Osteocyte (in vitro differentiated cells): ENCODE measurements around the gene BLTP2. TPM values are rescaled to one million over a fixed set of nuclear protein-coding genes. Genes with fewer than 3 reads are reported as not detected.
"Not testable (repeated sequence)": the region's sequence is repeated elsewhere in the genome, so short reads cannot be mapped to it uniquely, and the experiment has no call there.

ENCODE experiments used
- DNase-seq: peaks from one replicate; pipeline ENCODE4 v3.0.0; 2021; ENCODE audit warnings: mixed read lengths; ENCODE audit not compliant: unreplicated experiment; ENCODE audit errors: extremely low spot score
- H3K27ac Mint-ChIP-seq: one replicate; pipeline ENCODE4 v1.8.0; 2021; ENCODE audit warnings: mild to moderate bottlenecking, mixed read lengths; ENCODE audit not compliant: unreplicated experiment
- H3K27me3 Mint-ChIP-seq: one replicate; pipeline ENCODE4 v1.8.0; 2021; ENCODE audit warnings: mixed read lengths; ENCODE audit not compliant: unreplicated experiment
- H3K36me3 Mint-ChIP-seq: one replicate; pipeline ENCODE4 v1.8.0; 2021; ENCODE audit warnings: mixed read lengths; ENCODE audit not compliant: unreplicated experiment
- H3K4me1 Mint-ChIP-seq: one replicate; pipeline ENCODE4 v1.8.0; 2021; ENCODE audit warnings: mixed read lengths; ENCODE audit not compliant: unreplicated experiment
- H3K4me3 Mint-ChIP-seq: one replicate; pipeline ENCODE4 v1.8.0; 2021; ENCODE audit warnings: mild to moderate bottlenecking, moderate library complexity, mixed read lengths; ENCODE audit not compliant: unreplicated experiment
- H3K9me3 Mint-ChIP-seq: one replicate; pipeline ENCODE4 v1.8.0; 2021; ENCODE audit warnings: mixed read lengths; ENCODE audit not compliant: unreplicated experiment
- CTCF ChIP-seq: fragments of 200-600 bp; sonication (generic); IDR thresholded peaks from 2 replicates; pipeline ENCODE4 v1.5.0; 2021; ENCODE audit warnings: antibody characterized with exemption, mild to moderate bottlenecking, moderate library complexity
- total RNA-seq: library from RNA; stranded (reverse); gene quantifications from 2 replicates; pipeline ENCODE4 v1.2.1, GENCODE V29; 2021

The BLTP2 gene
- total RNA-seq, 1 donor from 2014 or later, result 159 TPM

- no peaks in the 10 kb centered on the region for H3K9me3 Mint-ChIP-seq
- no peaks in the 10 kb centered on the region for H3K4me1 Mint-ChIP-seq
- DNase-seq, result no peak
- no peaks in the 10 kb centered on the region for H3K27me3 Mint-ChIP-seq
- no peak within 1 kb of the TSS for H3K4me3 Mint-ChIP-seq
- H3K27ac Mint-ChIP-seq, result no peak within 1 kb of the TSS
- peaks cover 37% of the 10 kb centered on the region for H3K36me3 Mint-ChIP-seq
- no peak for TF ChIP-seq CTCF
These were observed 31.0 kb downstream of the BLTP2 start, which contains the start of gene RSKR for GRCh38 chr17:28613931-28614381. Gene RSKR, minus strand, starts transcription at chr17:28614185. Its CDS starts 24 bp downstream, at chr17:28614161.

DNA sequence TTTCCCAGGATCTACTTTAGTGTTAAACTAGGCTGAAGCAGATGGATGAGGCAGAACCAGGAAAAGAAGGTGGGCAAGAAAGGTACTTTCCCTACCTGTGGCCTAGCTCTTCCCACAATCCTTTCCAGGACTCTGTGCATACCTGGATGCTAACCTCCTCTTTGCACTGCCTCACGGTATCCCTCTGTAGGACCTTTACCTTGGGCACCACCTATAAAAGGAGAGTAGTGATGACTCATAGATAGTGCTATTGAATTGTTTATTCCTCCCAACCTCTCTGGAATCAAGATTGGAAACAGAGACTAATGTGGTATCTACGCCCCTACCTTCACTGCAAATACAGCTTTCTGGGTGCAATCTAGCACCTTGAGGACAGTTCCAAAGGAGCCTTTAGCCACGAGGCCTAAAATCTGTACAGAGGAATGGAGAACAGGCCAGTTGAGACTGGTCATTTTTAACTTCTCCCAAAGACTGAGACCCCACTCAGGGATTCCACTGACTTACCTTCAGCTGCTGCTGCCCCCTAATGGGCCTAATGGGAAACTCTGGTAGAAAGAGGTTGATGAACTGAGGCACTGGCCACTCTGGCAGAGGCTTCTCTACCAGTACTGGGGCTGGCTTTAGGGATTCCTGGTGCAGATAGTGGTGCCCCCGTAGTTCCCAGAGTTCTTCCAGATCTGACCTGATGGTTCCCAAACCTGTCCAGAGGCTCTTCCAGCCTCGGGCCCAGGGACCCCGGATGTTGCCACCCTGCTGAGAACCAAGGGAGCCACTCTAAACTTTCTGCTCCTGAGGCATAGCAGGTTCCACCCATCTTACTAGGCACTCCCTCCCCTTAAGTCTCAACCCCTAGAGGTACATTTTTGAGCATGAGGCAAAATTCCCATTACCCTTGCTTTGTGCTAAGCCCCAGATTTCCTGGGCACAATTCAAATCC, 31.8 kb downstream of the BLTP2 start:
- H3K27ac Mint-ChIP-seq, result no peak overlapping the region
- H3K27me3 Mint-ChIP-seq, result no peaks in the 10 kb centered on the region
- H3K4me1 Mint-ChIP-seq, result no peaks in the 10 kb centered on the region
- DNase-seq, result no peak
- TF ChIP-seq CTCF, result peak; percentile 69
- H3K4me3 Mint-ChIP-seq, result no peak overlapping the region
- no peaks in the 10 kb centered on the region for H3K9me3 Mint-ChIP-seq
- H3K36me3 Mint-ChIP-seq, result peaks cover 32% of the 10 kb centered on the region

- Mint-ChIP-seq H3K4me1 (no peaks in the 10 kb centered on the region), H3K9me3 (no peaks in the 10 kb centered on the region), H3K27ac (no peak overlapping the region), H3K4me3 (no peak overlapping the region), H3K36me3 (peaks cover 32% of the 10 kb centered on the region), H3K27me3 (no peaks in the 10 kb centered on the region)
- no peak for TF ChIP-seq CTCF
- no peak for DNase-seq
These were observed 32.4 kb downstream of the BLTP2 start for GRCh38 chr17:28612531-28612930.

DNA sequence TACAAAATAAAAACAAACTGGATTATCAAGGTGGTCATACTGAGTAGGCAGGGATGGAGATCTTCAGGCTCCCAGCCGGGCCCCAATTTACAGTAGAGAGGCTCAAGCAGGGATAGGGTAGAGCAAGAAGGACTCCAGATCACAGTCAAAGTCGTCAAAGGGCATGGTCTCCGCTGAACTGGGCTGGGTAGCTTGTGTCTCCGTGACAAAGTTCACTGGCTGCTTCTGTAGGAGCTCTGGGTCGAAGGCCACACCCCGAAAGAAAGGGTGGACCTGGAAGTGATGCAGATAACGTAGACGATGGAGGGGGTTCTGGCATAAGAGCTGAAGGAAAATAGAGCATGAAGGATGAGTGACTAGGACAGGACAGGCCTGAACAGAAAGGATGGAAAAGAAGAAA, 34.6 kb downstream of the BLTP2 start:
- DNase-seq, result no peak
- TF ChIP-seq CTCF, result no peak
- Mint-ChIP-seq H3K27me3 (no peaks in the 10 kb centered on the region), H3K4me1 (no peaks in the 10 kb centered on the region), H3K27ac (no peak overlapping the region), H3K9me3 (no peaks in the 10 kb centered on the region), H3K36me3 (peaks cover 22% of the 10 kb centered on the region), H3K4me3 (no peak overlapping the region)

- H3K36me3 Mint-ChIP-seq, DNase-seq, H3K4me1 Mint-ChIP-seq, H3K9me3 Mint-ChIP-seq, H3K27ac Mint-ChIP-seq, H3K27me3 Mint-ChIP-seq, H3K4me3 Mint-ChIP-seq: not testable (repeated sequence)
These were observed 40.9 kb downstream of the BLTP2 start for GRCh38 chr17:28604031-28604430.
